HG03135 (cell line): Measurements from ENCODE around the gene FBXW7.
A peak's percentile ranks its signal among the peaks of the same experiment; 100 is the strongest.

Experiments used
- ATAC-seq: cut with Tn5 transposase; IDR thresholded peaks from one replicate; pipeline ENCODE4 v1.9.1; 2021; ENCODE audit warnings: mild to moderate bottlenecking, moderate library complexity; ENCODE audit not compliant: unreplicated experiment

The FBXW7 gene

DNA sequence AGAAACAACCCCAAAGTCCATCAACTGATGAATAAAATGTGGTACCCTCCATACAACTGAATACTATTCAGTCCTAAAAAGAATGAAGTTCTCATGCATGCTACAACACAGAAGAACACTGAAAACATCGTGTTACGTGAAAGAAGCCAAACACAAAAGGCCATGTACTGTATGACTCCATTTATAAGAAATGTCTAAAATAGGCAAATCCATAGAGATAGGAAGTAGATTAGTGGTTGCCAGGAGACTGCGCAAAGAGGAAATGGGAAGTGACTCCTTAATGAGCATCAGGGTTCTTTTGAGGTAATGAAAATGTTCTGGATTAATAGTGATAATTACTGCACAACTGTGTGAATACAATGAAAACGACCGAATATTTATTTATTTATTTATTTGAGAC lies 23.4 kb downstream of the FBXW7 start:
- no peak for ATAC-seq

DNA sequence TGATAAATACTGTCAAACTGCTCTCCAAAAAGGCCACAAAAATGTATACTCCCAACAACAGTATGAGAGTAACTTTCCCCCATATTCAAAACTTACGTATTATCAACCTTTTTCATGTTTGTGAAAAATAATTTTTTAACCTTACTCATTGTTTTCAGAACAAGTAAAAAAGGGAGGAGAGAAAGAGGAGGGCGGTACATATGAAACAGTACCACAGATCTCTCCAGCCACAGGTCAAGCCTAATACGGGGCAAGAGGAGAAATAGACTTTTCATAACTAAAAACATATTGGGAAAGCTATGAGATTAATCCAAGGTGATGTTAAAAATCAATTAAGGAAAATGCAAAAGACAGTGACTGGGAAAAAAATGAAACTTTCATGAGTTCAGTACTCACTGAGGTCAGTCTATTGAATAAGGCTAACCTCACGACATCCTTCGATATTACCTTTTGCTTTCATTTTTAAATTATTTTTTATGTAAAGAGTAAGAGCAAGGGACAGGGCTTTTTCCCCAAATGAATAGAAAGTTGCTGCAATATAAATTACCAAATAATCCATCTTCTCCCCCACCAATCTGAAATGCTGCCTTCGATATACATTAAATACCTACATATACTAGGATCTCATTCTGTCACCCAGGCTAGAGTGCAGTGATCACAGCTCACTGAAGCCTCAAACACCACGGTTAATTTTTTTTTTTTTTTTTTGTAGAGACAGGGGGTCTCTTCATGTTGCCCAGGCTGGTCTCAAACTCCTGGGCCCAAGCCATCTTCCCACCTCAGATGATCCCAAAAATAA lies 25.3 kb downstream of the FBXW7 start:
- ATAC-seq = no peak

GRCh38 chr4:152509595-152510225 lies 26.2 kb downstream of the FBXW7 start:
- ATAC-seq = no peak

GRCh38 chr4:152508818-152509217 lies 27.1 kb downstream of the FBXW7 start:
- no peak for ATAC-seq

- no peak for ATAC-seq
These were observed 27.5 kb downstream of the FBXW7 start for GRCh38 chr4:152508386-152508785.

- ATAC-seq = no peak
These were observed 32.1 kb downstream of the FBXW7 start for GRCh38 chr4:152503653-152504290.

DNA sequence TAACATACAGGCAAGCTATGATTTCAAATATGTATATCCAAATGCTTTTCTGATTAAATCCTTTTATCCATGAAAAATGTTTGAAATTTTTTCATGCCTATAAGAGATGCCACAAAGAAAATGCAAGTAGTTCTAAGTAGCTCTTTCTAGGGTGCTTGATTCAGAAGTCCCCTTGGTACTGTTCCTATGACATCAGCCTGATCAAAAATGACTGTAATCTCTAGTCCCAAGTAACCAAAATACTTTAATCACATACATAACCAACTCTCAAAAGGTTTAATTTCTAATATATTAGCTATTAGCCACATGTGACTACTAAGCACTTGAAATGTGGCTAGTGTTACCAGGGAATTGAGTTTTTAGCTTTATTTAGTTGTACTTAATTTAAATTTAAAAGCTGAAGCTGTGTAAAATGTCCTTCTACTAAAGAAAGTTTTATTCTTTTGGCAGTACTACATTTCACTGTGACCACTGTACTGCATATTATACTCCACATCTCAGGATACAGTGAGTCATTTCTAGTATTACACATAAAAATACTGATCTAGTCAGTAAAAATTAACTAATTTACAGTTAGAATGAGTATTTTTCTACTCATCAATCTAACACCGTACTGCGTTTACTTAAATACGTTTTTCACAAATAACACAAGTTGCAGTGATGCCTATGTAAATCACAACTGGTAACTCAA lies 33.9 kb downstream of the FBXW7 start:
- ATAC-seq = no peak

DNA sequence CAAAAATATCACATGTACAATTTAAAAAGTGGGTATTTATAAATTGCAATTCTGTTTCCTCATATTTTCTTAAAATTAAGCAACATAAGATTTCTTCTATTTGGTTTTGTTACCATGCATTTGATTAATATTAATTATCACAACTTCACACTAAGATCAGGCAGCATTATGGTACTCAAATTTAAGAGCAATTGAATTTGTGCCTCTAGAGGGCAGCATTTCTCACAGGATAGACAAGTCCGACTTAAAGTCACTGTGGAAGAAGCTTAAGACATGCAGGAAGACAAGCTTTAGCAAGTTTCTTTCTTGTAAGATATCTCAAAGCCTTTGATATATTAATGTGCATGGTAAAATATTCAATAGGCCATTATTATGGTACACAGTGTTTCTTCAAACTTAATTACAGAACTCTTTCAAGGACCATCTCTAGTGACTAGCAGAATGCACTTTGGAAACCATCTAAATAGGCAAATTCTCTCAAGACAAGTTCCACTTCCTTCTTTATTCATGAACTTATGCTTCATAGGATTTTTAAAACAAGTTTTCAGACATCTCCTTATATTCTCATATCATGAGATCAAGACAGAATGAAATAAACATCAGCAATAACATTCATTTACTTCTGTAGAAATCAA lies 35.0 kb downstream of the FBXW7 start:
- ATAC-seq = peak; percentile 48

- ATAC-seq = no peak
These were observed 35.6 kb downstream of the FBXW7 start for GRCh38 chr4:152500275-152500674.

DNA sequence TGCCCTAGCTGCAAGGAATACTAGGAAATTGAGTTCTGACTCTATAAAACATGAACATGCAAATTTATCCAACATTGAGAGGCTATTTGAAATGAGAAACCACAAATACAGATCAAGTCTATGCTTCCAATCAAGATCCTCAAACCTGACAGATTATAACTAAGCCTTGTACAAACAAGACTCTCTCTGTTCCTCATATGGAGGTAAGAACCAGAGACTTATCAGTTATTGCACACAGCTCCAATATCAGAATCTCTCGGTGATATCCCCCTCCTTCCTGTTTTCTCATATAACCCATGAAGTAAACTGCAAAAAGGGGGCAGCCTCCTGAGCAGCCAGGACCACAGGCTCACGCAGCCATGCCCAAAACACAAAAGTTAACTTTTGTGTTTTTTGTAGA lies 36.5 kb downstream of the FBXW7 start:
- ATAC-seq = no peak

- ATAC-seq = no peak
These were observed 41.9 kb downstream of the FBXW7 start for GRCh38 chr4:152494020-152494419.

DNA sequence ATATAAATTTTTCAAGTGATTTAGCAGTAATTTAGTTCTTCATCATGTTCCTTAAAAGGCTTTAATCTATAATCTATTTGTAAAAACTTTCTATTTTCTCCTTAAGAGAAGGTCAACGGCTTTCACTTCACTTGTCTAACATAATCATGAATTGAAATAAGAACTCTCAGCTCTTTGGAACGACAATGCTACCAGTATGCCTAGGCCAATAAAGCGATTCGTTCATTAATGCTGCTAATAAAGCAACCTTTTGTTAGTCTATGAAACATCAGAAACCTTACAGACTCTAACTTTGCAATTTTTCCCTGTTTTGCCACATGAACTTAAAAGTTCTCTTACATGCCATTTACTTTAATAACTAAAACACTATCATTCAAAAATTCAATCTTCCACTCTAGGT lies 47.6 kb downstream of the FBXW7 start:
- ATAC-seq = no peak

GRCh38 chr4:152486429-152487389 lies 49.2 kb downstream of the FBXW7 start:
- ATAC-seq = no peak

GRCh38 chr4:152485726-152486276 lies 50.1 kb downstream of the FBXW7 start:
- ATAC-seq = peak; percentile 96

- ATAC-seq = no peak
These were observed 53.7 kb downstream of the FBXW7 start for GRCh38 chr4:152482211-152482610.

DNA sequence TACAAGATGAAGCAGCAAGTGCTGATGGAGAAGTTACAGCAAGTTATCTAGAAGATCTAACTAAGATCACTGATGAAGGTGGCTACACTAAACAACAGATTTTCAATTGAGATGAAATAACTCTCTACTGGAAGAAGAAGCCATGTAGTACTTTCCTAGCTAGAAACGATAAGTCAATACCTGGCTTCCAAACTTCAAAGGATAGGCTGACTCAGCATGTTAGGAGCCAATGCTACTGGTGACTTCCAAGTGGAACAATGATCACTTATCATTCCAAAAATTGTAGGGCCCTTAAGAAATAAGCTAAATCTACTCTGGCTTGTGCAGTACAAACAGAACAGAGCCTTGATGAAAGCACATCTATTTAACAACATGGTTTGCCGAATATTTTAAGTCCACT lies 55.0 kb downstream of the FBXW7 start:
- ATAC-seq = no peak

DNA sequence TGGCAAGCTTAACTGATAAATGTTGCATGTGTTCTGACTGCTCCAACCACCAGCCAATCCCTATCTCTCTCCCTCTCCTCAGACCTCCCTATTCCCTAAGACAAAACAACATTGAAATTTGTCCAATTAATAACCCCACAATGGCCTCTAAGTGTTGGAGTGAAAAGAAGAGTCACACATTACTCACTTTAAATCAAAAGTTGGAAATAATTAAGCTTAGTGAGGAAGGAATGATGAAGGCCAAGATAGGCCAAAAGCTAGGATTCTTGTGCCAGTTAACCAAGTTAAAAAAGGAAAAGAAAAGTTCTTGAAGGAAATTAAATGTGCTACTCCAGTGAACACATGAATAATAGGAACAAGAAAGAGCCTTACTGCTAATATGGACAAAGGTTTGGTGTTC lies 55.6 kb downstream of the FBXW7 start:
- ATAC-seq = no peak

DNA sequence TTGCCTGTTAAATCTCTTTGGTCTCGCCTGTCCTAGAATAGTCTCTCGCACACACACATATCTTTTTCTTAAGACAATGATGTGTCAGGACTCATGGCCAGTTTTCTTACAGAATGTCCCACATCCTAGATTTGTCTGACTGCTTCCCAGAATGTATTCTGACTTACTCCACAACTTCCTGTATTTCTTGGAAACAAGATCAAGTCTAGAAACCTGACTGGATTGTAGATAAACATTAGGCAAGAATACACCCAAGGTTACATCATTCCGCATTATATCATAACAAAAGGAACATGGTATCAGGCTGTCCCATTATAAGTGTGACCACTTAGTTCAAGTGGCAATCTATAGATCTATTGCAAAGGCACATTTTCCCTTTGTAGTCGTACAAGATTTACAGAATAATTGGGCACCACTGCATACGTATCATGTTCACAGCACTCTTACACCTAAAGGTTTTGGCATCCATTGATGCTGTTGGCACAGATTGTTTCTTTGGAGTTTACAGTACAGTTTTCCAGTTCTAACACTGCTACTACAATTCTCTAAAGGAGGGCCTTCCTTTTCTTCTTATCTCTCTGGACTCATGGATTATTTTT lies 56.4 kb downstream of the FBXW7 start:
- ATAC-seq = no peak
